RWPE1 (cell line): ENCODE measurements around the gene RPL15.
"Not testable (repeated sequence)": the region's sequence is repeated elsewhere in the genome, so short reads cannot be mapped to it uniquely, and the experiment has no call there.

Experiments
- CTCF ChIA-PET: fragments of 350-600 bp; sonication (Branson Sonifier 250); formaldehyde crosslinking; extraction: SDS; loops from one replicate; lab custom pipeline; 2021; lab: Yijun Ruan, JAX
- POLR2A ChIA-PET: fragments of 400-600 bp; formaldehyde crosslinking; extraction: SDS; loops from one replicate; lab custom pipeline; 2020; ENCODE audit warnings: antibody characterized with exemption; ENCODE audit not compliant: low non-redundant PET; lab: Yijun Ruan, JAX
- DNase-seq: peaks from one replicate; pipeline ENCODE4 v3.0.0; 2012; ENCODE audit warnings: low spot score
- H3K27ac ChIP-seq: fragments of 450-650 bp; 2 replicates; pipeline ENCODE4 v1.5.1; 2017
- CTCF ChIP-seq: fragments of 450-650 bp; conservative IDR thresholded peaks from 2 replicates; pipeline ENCODE4 v1.5.1; 2017; ENCODE audit warnings: low read depth, mild to moderate bottlenecking

Gene RPL15

GRCh38 chr3:23916152-23916885 lies 613 bp upstream of the RPL15 start:
- TF ChIP-seq CTCF: no peak
- POLR2A ChIA-PET: interaction anchor here (1.0 to 1.2 kb wide), 2 partner anchors 28 to 30 kb away, joined by 3 to 7 read pairs; no protein-coding TSS in a partner anchor
- DNase-seq: peak; percentile 13
- H3K27ac ChIP-seq: peak overlapping the region; percentile 86
- CTCF ChIA-PET: interaction anchor here (0.6 kb wide), 2 partner anchors 21 to 104 kb away, joined by 3 to 6 read pairs; no protein-coding TSS in a partner anchor

- CTCF ChIA-PET: not testable (repeated sequence)
- peak; percentile 41 for DNase-seq
- H3K27ac ChIP-seq: peak overlapping the region; percentile 86
- POLR2A ChIA-PET: interaction anchor here (1.2 kb wide), 1 partner anchor 29 kb away, joined by 7 read pairs; no protein-coding TSS in a partner anchor
Observed at GRCh38 chr3:23917679-23918303, 859 bp downstream of the RPL15 start.

- DNase-seq, POLR2A ChIA-PET, CTCF ChIA-PET, H3K27ac ChIP-seq: not testable (repeated sequence)
Observed at GRCh38 chr3:23918331-23918730, 1.4 kb downstream of the RPL15 start.

- TF ChIP-seq CTCF: no peak
- DNase-seq: no peak
- POLR2A ChIA-PET: no interaction called here
- CTCF ChIA-PET: no interaction called here
- H3K27ac ChIP-seq: no peak overlapping the region
Observed at GRCh38 chr3:23919628-23920027, 2.7 kb downstream of the RPL15 start.

- no peak for TF ChIP-seq CTCF
- no peak for DNase-seq
- H3K27ac ChIP-seq: no peak overlapping the region
- ChIA-PET POLR2A (no interaction called here), CTCF (no interaction called here)
Observed at GRCh38 chr3:23920151-23920655, 3.3 kb downstream of the RPL15 start.

GRCh38 chr3:23921052-23921511 lies 4.2 kb downstream of the RPL15 start:
- TF ChIP-seq CTCF: no peak
- CTCF ChIA-PET: interaction anchor here (0.7 kb wide), 1 partner anchor 52 kb away, joined by 9 read pairs; no protein-coding TSS in a partner anchor
- POLR2A ChIA-PET: no interaction called here
- H3K27ac ChIP-seq: no peak overlapping the region
- DNase-seq: no peak

- CTCF ChIA-PET: no interaction called here
Observed at GRCh38 chr3:23923786-23924185, 6.9 kb downstream of the RPL15 start.

More at GRCh38 chr3:23923786-23924185, 6.9 kb downstream of the RPL15 start:
- no peak for DNase-seq
- TF ChIP-seq CTCF: no peak
- no peak overlapping the region for H3K27ac ChIP-seq
- POLR2A ChIA-PET: no interaction called here
